ENCODE measurements around the gene GNG7.
A peak's percentile ranks its signal among the peaks of the same experiment; 100 is the strongest.
"Not testable (repeated sequence)": the region's sequence is repeated elsewhere in the genome, so short reads cannot be mapped to it uniquely, and the experiment has no call there.

GNG7 gene

GRCh38 chr19:2726904-2727639 is 24.6 kb upstream of the GNG7 start:
- peak; percentile 70 for DNase-seq (ENCODE audit: low read depth, low spot score)

GRCh38 chr19:2726160-2726855 is 23.8 kb upstream of the GNG7 start:
- no peak for DNase-seq (ENCODE audit: low read depth, low spot score)

GRCh38 chr19:2724148-2724557 is 21.7 kb upstream of the GNG7 start:
- no peak for DNase-seq (ENCODE audit: low read depth, low spot score)

- no peak for DNase-seq (ENCODE audit: low read depth, low spot score)
Measured at GRCh38 chr19:2723747-2724146, 21.3 kb upstream of the GNG7 start.

GRCh38 chr19:2723345-2723715 is 20.8 kb upstream of the GNG7 start:
- DNase-seq (ENCODE audit: low read depth, low spot score) = no peak

GRCh38 chr19:2722541-2723344 is 20.2 kb upstream of the GNG7 start:
- no peak for DNase-seq (ENCODE audit: low read depth, low spot score)

- DNase-seq (ENCODE audit: low read depth, low spot score) = no peak
Measured at GRCh38 chr19:2721570-2722540, 19.4 kb upstream of the GNG7 start.

GRCh38 chr19:2720777-2721569 is 18.5 kb upstream of the GNG7 start, which contains the start of gene DIRAS1:
TSS of gene DIRAS1 (minus strand) at chr19:2721372. CDS start at chr19:2717806, 3,566 bp downstream.
- DNase-seq (ENCODE audit: low read depth, low spot score) = no peak

- DNase-seq (ENCODE audit: low read depth, low spot score) = peak; percentile 44
Measured at GRCh38 chr19:2719920-2720776, 17.7 kb upstream of the GNG7 start.

GRCh38 chr19:2719232-2719735 is 16.8 kb upstream of the GNG7 start:
- no peak for DNase-seq (ENCODE audit: low read depth, low spot score)

GRCh38 chr19:2717638-2718541 is 15.4 kb upstream of the GNG7 start:
- no peak for DNase-seq (ENCODE audit: low read depth, low spot score)

GRCh38 chr19:2716722-2717637 is 14.5 kb upstream of the GNG7 start:
- peak; percentile 44 for DNase-seq (ENCODE audit: low read depth, low spot score)

GRCh38 chr19:2716275-2716650 is 13.8 kb upstream of the GNG7 start:
- DNase-seq (ENCODE audit: low read depth, low spot score) = no peak

GRCh38 chr19:2715470-2716274 is 13.2 kb upstream of the GNG7 start:
- no peak for DNase-seq (ENCODE audit: low read depth, low spot score)

GRCh38 chr19:2714531-2715269 is 12.2 kb upstream of the GNG7 start:
- no peak for DNase-seq (ENCODE audit: low read depth, low spot score)

- DNase-seq (ENCODE audit: low read depth, low spot score) = not testable (repeated sequence)
Measured at GRCh38 chr19:2714102-2714501, 11.6 kb upstream of the GNG7 start.

All from ELF-1 (cell line).